Lower leg skin (tissue), 3 donors: ENCODE results near the gene PARVG.

Experiments used
- POLR2A ChIP-seq, 2 donors: fragments of 450-650 bp; IDR thresholded peaks; one replicate each; pipeline ENCODE4 v1.6.1; 2016 to 2017; ENCODE audit warnings: antibody characterized with exemption in 2 of 2, mild to moderate bottlenecking in 1 of 2, moderate library complexity in 1 of 2
- TF ChIP-seq, protein P1 (sequence below), 3 donors: fragments of 450-650 bp; IDR thresholded peaks; one replicate each; pipeline ENCODE4 v1.5.1; 2016; ENCODE audit warnings: antibody characterized with exemption in 3 of 3, mild to moderate bottlenecking in 3 of 3, moderate library complexity in 2 of 3

DNA sequence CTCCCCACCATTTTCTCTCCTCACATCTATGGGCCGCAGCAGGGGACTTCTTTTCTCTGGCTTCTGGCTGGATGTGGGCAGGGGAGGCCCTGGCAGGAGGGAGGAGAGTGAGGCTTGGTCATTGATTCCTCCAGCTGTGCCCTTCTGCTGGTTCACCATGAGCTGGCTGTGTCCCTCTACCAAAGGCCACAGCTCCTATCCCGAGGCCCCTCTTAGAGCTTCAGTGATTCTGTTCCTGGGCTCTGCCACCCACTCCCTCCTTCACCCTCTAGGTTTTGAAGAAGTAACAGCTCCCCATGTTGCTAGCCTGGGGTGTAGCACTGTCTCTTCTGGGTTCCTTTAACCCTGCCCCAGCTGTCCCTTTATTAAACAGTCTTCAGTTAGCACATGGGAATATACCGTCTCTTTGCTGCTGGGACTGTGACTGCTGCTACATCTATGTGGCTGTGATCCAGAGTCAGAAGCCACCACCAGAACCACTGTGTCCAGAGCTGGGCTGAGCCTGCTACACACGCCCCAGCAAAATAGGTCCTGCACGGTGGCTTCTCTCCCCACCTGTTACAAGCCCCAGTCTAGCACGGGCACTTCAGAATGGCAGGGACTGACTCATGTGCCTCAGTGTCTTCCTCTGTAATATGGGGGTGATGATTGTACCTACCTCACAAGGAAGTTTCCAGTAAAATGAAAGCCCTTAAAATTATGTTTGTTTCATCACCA is 578 bp upstream of the PARVG start:
- TF ChIP-seq, protein P1, sequence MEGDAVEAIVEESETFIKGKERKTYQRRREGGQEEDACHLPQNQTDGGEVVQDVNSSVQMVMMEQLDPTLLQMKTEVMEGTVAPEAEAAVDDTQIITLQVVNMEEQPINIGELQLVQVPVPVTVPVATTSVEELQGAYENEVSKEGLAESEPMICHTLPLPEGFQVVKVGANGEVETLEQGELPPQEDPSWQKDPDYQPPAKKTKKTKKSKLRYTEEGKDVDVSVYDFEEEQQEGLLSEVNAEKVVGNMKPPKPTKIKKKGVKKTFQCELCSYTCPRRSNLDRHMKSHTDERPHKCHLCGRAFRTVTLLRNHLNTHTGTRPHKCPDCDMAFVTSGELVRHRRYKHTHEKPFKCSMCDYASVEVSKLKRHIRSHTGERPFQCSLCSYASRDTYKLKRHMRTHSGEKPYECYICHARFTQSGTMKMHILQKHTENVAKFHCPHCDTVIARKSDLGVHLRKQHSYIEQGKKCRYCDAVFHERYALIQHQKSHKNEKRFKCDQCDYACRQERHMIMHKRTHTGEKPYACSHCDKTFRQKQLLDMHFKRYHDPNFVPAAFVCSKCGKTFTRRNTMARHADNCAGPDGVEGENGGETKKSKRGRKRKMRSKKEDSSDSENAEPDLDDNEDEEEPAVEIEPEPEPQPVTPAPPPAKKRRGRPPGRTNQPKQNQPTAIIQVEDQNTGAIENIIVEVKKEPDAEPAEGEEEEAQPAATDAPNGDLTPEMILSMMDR (IDR thresholded peaks at IDR 0.05), result no peak
- TF ChIP-seq POLR2A (IDR thresholded peaks at IDR 0.05), result no peak
